ENCODE measurements around the gene COQ9.
"Not testable (repeated sequence)": the region's sequence is repeated elsewhere in the genome, so short reads cannot be mapped to it uniquely, and the experiment has no call there.

The COQ9 gene

GRCh38 chr16:57432505-57432904 is 14.8 kb upstream of the COQ9 start:
- Histone ChIP-seq H3K4me3 (ENCODE audit: low read length) (no peak overlapping the region), H3K27me3 (ENCODE audit: control insufficient read depth, insufficient read depth, low read length) (no peaks in the 10 kb centered on the region), H3K9ac (ENCODE audit: low read length) (no peak overlapping the region), H3K4me1 (ENCODE audit: control insufficient read depth, insufficient read depth, low read length) (no peaks in the 10 kb centered on the region), H3K36me3 (ENCODE audit: control insufficient read depth, insufficient read depth, low read length) (peaks cover 24% of the 10 kb centered on the region), H3K9me3 (ENCODE audit: control insufficient read depth, low read length) (no peaks in the 10 kb centered on the region)

GRCh38 chr16:57432989-57433388 is 14.3 kb upstream of the COQ9 start:
- Histone ChIP-seq H3K9me3 (ENCODE audit: control insufficient read depth, low read length) (no peaks in the 10 kb centered on the region), H3K36me3 (ENCODE audit: control insufficient read depth, insufficient read depth, low read length) (peaks cover 24% of the 10 kb centered on the region), H3K4me3 (ENCODE audit: low read length) (no peak overlapping the region)

GRCh38 chr16:57434003-57434402 is 13.3 kb upstream of the COQ9 start:
- Histone ChIP-seq H3K36me3 (ENCODE audit: control insufficient read depth, insufficient read depth, low read length) (peaks cover 24% of the 10 kb centered on the region), H3K27me3 (ENCODE audit: control insufficient read depth, insufficient read depth, low read length) (no peaks in the 10 kb centered on the region), H3K9ac (ENCODE audit: low read length) (no peak overlapping the region), H3K4me1 (ENCODE audit: control insufficient read depth, insufficient read depth, low read length) (no peaks in the 10 kb centered on the region), H3K9me3 (ENCODE audit: control insufficient read depth, low read length) (no peaks in the 10 kb centered on the region), H3K4me3 (ENCODE audit: low read length) (no peak overlapping the region)

More at GRCh38 chr16:57432989-57433388, 14.3 kb upstream of the COQ9 start:
- no peaks in the 10 kb centered on the region for H3K27me3 ChIP-seq (ENCODE audit: control insufficient read depth, insufficient read depth, low read length)
- no peaks in the 10 kb centered on the region for H3K4me1 ChIP-seq (ENCODE audit: control insufficient read depth, insufficient read depth, low read length)
- no peak overlapping the region for H3K9ac ChIP-seq (ENCODE audit: low read length)

- Histone ChIP-seq H3K36me3 (ENCODE audit: control insufficient read depth, insufficient read depth, low read length) (peaks cover 14% of the 10 kb centered on the region), H3K4me3 (ENCODE audit: low read length) (no peak overlapping the region), H3K9me3 (ENCODE audit: control insufficient read depth, low read length) (no peaks in the 10 kb centered on the region), H3K27me3 (ENCODE audit: control insufficient read depth, insufficient read depth, low read length) (no peaks in the 10 kb centered on the region), H3K9ac (ENCODE audit: low read length) (no peak overlapping the region), H3K4me1 (ENCODE audit: control insufficient read depth, insufficient read depth, low read length) (no peaks in the 10 kb centered on the region)
These were observed 11.4 kb upstream of the COQ9 start for GRCh38 chr16:57435838-57436237.

DNA sequence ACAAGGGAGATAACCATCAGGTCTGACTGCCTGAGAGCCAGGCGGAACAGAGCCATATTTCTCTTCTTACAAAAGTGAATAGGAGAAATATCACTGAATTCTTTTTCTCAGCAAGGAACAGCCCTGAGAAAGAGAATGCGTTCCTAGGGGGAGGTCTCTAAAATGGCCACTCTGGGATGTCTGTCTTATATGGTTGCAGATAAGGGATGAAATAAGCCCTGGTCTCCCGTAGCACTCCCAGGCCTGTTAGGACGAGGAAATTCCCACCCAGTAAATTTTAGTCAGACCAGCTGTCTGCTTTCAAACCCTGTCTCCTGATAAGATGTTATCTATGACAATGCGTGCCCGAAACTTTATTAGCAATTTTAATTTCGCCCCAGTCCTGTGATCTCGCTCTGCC is 7.3 kb upstream of the COQ9 start:
- not testable (repeated sequence) for H3K27me3 ChIP-seq (ENCODE audit: control insufficient read depth, insufficient read depth, low read length); H3K36me3 ChIP-seq (ENCODE audit: control insufficient read depth, insufficient read depth, low read length); H3K4me3 ChIP-seq (ENCODE audit: low read length); H3K9me3 ChIP-seq (ENCODE audit: control insufficient read depth, low read length); H3K9ac ChIP-seq (ENCODE audit: low read length); H3K4me1 ChIP-seq (ENCODE audit: control insufficient read depth, insufficient read depth, low read length)

DNA sequence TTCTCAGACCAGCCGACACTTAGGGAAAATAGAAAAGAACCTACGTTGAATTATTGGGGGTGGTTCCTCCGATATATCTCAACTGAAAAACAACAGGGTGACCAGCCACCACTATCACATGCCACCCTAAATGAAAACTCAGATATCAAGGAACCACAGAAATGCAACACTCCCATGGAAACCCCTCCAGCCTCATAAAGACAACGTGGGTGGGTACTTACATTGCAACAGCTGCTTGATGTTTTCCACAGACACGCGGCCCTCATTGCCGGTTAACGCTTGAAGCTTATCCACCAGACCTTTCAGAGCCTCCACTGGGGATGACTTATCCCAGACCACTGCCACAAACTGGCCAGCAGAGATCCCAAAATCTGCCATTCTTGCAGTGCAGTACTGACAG is 6.7 kb upstream of the COQ9 start:
- not testable (repeated sequence) for H3K36me3 ChIP-seq (ENCODE audit: control insufficient read depth, insufficient read depth, low read length); H3K9me3 ChIP-seq (ENCODE audit: control insufficient read depth, low read length); H3K4me1 ChIP-seq (ENCODE audit: control insufficient read depth, insufficient read depth, low read length); H3K9ac ChIP-seq (ENCODE audit: low read length); H3K27me3 ChIP-seq (ENCODE audit: control insufficient read depth, insufficient read depth, low read length); H3K4me3 ChIP-seq (ENCODE audit: low read length)

- Histone ChIP-seq H3K4me1 (ENCODE audit: control insufficient read depth, insufficient read depth, low read length) (peaks cover 11% of the 10 kb centered on the region), H3K9me3 (ENCODE audit: control insufficient read depth, low read length) (no peaks in the 10 kb centered on the region), H3K9ac (ENCODE audit: low read length) (no peak overlapping the region)
These were observed 2.6 kb upstream of the COQ9 start for GRCh38 chr16:57444711-57445110.

DNA sequence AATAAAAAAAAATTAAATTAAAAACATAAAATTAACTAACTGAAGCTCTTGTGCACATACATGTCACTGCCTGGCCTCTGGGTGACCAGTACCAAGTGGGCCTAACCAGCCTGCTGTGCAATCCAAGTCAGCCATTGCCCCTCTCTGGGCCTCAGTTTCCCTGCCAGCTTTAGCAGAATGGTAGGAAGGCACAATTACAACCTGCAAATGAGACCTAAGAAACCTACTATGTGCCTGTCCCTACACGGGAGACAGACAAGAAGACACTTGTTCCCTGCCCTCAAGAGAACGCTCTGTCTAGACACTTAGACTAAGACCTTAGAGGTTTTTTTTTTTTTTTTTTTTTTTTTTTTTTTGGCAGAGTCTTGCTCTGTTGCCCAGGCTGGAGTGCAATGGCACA is 1.8 kb upstream of the COQ9 start:
- no peaks in the 10 kb centered on the region for H3K9me3 ChIP-seq (ENCODE audit: control insufficient read depth, low read length)
- H3K4me3 ChIP-seq (ENCODE audit: low read length): no peak overlapping the region
- H3K4me1 ChIP-seq (ENCODE audit: control insufficient read depth, insufficient read depth, low read length): peaks cover 11% of the 10 kb centered on the region
- no peak overlapping the region for H3K9ac ChIP-seq (ENCODE audit: low read length)
- no peaks in the 10 kb centered on the region for H3K36me3 ChIP-seq (ENCODE audit: control insufficient read depth, insufficient read depth, low read length)
- H3K27me3 ChIP-seq (ENCODE audit: control insufficient read depth, insufficient read depth, low read length): no peaks in the 10 kb centered on the region

More at GRCh38 chr16:57444711-57445110, 2.6 kb upstream of the COQ9 start:
- H3K27me3 ChIP-seq (ENCODE audit: control insufficient read depth, insufficient read depth, low read length): no peaks in the 10 kb centered on the region
- H3K36me3 ChIP-seq (ENCODE audit: control insufficient read depth, insufficient read depth, low read length): no peaks in the 10 kb centered on the region
- H3K4me3 ChIP-seq (ENCODE audit: low read length): no peak overlapping the region

GRCh38 chr16:57446531-57447185 is 621 bp upstream of the COQ9 start:
- Histone ChIP-seq H3K27me3 (ENCODE audit: control insufficient read depth, insufficient read depth, low read length) (no peaks in the 10 kb centered on the region), H3K36me3 (ENCODE audit: control insufficient read depth, insufficient read depth, low read length) (no peaks in the 10 kb centered on the region), H3K9ac (ENCODE audit: low read length) (peak overlapping the region; percentile 94), H3K4me3 (ENCODE audit: low read length) (peak overlapping the region; percentile 65), H3K4me1 (ENCODE audit: control insufficient read depth, insufficient read depth, low read length) (peaks cover 11% of the 10 kb centered on the region), H3K9me3 (ENCODE audit: control insufficient read depth, low read length) (no peaks in the 10 kb centered on the region)

- H3K4me1 ChIP-seq (ENCODE audit: control insufficient read depth, insufficient read depth, low read length): peaks cover 5% of the 10 kb centered on the region
- H3K27me3 ChIP-seq (ENCODE audit: control insufficient read depth, insufficient read depth, low read length): no peaks in the 10 kb centered on the region
- peaks cover 9% of the 10 kb centered on the region for H3K36me3 ChIP-seq (ENCODE audit: control insufficient read depth, insufficient read depth, low read length)
- no peak overlapping the region for H3K4me3 ChIP-seq (ENCODE audit: low read length)
- H3K9me3 ChIP-seq (ENCODE audit: control insufficient read depth, low read length): no peaks in the 10 kb centered on the region
- H3K9ac ChIP-seq (ENCODE audit: low read length): no peak overlapping the region
These were observed 4.7 kb downstream of the COQ9 start for GRCh38 chr16:57452021-57452420.

- Histone ChIP-seq H3K4me3 (ENCODE audit: low read length) (peak within 1 kb of the TSS; percentile 91), H3K27me3 (ENCODE audit: control insufficient read depth, insufficient read depth, low read length) (no peaks in the 10 kb centered on the region), H3K9me3 (ENCODE audit: control insufficient read depth, low read length) (no peaks in the 10 kb centered on the region), H3K36me3 (ENCODE audit: control insufficient read depth, insufficient read depth, low read length) (peaks cover 26% of the 10 kb centered on the region), H3K9ac (ENCODE audit: low read length) (peak within 1 kb of the TSS; percentile 84), H3K4me1 (ENCODE audit: control insufficient read depth, insufficient read depth, low read length) (peaks cover 14% of the 10 kb centered on the region)
These were observed 15.1 kb downstream of the COQ9 start, which contains the start of gene POLR2C for GRCh38 chr16:57462209-57462977. POLR2C (plus strand) TSS chr16:57462679; CDS start chr16:57462725, 46 bp downstream.

GRCh38 chr16:57462978-57463362 is 15.7 kb downstream of the COQ9 start:
- Histone ChIP-seq H3K9ac (ENCODE audit: low read length) (peak overlapping the region; percentile 84), H3K27me3 (ENCODE audit: control insufficient read depth, insufficient read depth, low read length) (no peaks in the 10 kb centered on the region), H3K4me3 (ENCODE audit: low read length) (peak overlapping the region; percentile 91), H3K9me3 (ENCODE audit: control insufficient read depth, low read length) (no peaks in the 10 kb centered on the region), H3K36me3 (ENCODE audit: control insufficient read depth, insufficient read depth, low read length) (peaks cover 20% of the 10 kb centered on the region), H3K4me1 (ENCODE audit: control insufficient read depth, insufficient read depth, low read length) (peaks cover 14% of the 10 kb centered on the region)

Data from mucosa of stomach (tissue), 1 donor.